Lower leg skin (tissue), 3 donors: ENCODE data around the gene NCBP1.

Experiments used
- CTCF ChIP-seq, 3 donors: fragments of 450-650 bp; IDR thresholded peaks; one replicate each; pipeline ENCODE4 v1.5.1; 2016; ENCODE audit warnings: antibody characterized with exemption in 3 of 3, mild to moderate bottlenecking in 3 of 3, moderate library complexity in 2 of 3
- POLR2A ChIP-seq, 2 donors: fragments of 450-650 bp; IDR thresholded peaks; one replicate each; pipeline ENCODE4 v1.6.1; 2016 to 2017; ENCODE audit warnings: antibody characterized with exemption in 2 of 2, mild to moderate bottlenecking in 1 of 2, moderate library complexity in 1 of 2

- no peak for TF ChIP-seq CTCF (IDR thresholded peaks at IDR 0.05)
- peak in 1 of 2 donors; percentile 29 for TF ChIP-seq POLR2A (IDR thresholded peaks at IDR 0.05)
Observed at GRCh38 chr9:97632985-97633858, at the start of gene NCBP1, which contains the start of gene TSTD2.
